Subcutaneous adipose tissue (tissue), 4 donors: ENCODE measurements around the gene SLC7A4. TPM values are rescaled to one million over a fixed set of nuclear protein-coding genes. Genes with fewer than 3 reads are reported as not detected.

ENCODE experiments used
- CTCF ChIP-seq: fragments of 450-650 bp; IDR thresholded peaks from one replicate; pipeline ENCODE4 v1.5.1; 2016; ENCODE audit warnings: low read depth, mild to moderate bottlenecking, control low read depth, antibody characterized with exemption, moderate library complexity
- total RNA-seq, 4 donors: library from RNA; depleted of rRNA; stranded (reverse); fragments of >200 nt; gene quantifications; one replicate each; pipeline ENCODE4 v1.1.0, GENCODE V29; 2016

SLC7A4 gene
- total RNA-seq, 4 donors from 2014 or later = 0.94 to 4.4 (median 2.1) TPM

DNA sequence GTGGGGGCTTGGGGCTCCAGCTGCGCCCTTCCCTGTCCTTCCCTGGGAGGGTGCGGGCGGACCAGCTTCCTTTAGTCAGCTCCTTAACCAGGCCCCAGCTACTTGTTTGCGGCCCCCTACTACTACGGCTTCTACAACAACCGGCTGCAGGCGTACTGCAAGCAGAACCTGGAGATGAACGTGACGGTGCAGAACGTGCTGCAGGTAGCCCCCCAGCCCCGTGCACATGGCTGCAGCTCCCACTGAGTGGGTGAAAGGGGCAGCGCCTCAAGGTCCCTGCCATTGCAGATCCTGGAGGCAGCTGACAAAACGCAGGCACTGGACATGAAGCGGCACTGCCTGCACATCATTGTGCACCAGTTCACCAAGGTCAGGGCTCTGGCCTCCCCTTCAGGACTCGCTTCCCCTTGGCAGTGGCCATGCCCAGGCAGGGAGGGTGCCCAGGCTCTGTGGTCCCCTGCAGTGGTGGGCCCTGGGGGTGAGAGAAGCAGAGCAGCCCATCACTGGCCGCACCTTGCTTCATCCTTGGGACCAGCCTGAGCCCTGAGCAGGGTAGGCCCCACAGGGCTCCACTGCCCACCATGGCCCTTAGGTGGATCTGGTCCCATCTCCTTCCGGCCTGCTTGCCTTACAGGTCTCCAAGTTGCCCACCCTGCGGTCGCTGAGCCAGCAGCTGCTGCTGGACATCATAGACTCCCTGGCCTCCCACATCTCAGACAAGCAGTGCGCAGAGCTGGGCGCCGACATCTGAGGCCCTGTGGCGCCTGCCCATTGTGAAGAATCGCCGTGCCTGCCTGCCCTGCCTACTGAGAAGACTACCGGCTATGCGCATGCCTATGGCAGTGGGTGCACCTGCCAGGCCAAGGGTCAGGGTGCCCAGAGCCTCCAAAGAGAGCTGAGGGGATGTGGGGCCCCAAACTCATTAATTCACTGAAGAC lies 35.5 kb downstream of the SLC7A4 start:
- no peak for TF ChIP-seq CTCF

DNA sequence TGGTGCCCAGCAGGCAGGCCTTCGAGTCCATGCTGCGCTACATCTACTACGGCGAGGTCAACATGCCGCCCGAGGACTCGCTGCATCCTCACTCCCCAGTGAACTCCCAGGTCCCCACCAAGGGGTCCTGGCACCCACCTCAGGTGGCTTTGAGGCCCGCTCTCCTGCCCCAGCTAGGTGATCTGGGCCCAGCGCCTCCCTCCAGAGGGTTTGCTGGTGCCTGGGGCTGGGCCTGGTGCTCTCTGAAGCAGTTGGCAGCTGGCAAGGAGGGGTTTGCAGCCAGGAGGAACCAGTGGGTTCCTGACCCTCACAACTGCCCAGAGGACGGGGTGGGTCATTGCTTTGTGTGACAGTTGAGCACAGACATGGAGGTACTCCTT lies 36.3 kb downstream of the SLC7A4 start:
- no peak for TF ChIP-seq CTCF

DNA sequence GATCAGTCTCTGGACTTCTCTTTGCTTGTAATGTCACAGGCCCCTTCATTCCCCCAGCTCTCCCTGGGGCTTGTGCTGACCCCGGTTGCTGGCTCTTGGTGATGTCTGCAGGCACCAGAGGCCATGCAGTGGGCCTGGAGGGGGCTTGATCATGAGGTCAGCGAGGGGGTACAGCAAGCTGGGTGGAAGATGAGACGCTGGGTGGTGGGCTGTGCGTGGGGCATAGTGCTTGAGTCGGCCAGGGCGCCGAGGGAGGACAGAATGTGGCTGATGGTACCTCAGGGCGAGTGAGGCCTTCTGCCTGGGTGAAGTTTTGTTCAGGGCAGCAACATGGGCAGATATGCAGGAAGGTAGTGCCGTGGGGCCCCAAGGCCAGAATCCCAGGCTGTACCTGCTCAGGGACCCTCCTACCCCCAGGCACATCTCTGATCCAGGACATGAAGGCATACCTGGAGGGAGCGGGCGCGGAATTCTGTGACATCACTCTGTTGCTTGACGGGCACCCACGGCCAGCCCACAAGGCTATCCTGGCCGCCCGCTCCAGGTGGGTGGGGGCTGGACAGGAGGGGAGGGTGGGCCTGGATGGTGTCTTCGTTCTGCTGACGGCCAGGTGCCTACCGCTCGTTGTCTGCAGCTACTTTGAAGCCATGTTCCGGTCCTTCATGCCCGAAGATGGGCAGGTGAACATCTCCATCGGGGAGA lies 36.9 kb downstream of the SLC7A4 start:
- TF ChIP-seq CTCF = no peak

DNA sequence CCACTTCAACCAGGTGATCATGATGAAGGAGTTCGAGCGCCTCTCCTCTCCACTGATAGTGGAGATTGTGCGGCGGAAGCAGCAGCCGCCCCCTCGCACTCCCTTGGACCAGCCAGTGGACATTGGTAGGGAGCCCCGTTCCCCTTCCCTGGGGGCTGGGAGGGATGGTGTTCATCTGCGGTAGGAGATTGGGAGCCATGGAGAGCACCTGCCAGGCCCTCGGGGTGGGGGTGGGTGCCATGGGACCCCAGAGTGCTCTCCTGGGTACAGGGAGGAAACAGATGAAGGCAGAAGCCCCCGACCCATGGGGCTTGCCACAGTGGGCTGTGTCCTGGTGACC lies 37.5 kb downstream of the SLC7A4 start:
- no peak for TF ChIP-seq CTCF

DNA sequence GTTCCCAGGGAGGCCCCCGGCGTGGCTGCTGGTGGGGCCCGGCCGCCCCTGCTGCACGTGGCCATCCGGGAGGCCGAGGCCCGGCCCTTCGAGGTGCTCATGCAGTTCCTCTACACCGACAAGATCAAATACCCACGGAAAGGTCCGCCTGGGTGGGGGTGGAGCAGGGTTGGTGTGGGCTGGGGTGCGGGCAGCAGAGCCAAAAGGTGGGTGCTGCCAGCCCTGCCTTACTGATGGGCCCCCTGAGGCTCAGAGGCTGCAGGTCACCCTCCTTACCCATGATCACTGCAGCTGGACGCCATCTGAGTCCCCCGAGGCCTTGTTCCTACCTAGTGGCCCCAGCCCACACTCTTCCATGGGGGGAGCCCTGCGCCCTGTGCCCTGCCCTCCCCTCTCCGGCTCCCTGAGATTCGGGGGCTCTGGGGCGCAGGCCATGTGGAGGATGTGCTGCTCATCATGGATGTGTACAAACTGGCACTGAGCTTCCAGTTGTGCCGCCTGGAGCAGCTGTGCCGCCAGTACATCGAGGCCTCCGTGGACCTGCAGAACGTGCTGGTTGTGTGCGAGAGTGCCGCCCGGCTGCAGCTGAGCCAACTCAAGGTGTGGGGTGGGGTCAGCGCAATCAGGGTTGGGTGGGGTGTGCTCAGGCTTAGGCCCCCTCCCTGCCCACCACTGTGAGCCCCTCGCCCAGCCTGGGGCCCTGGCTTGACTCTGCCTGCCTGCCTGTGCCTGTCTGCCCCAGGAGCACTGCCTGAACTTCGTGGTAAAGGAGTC lies 38.0 kb downstream of the SLC7A4 start:
- no peak for TF ChIP-seq CTCF

DNA sequence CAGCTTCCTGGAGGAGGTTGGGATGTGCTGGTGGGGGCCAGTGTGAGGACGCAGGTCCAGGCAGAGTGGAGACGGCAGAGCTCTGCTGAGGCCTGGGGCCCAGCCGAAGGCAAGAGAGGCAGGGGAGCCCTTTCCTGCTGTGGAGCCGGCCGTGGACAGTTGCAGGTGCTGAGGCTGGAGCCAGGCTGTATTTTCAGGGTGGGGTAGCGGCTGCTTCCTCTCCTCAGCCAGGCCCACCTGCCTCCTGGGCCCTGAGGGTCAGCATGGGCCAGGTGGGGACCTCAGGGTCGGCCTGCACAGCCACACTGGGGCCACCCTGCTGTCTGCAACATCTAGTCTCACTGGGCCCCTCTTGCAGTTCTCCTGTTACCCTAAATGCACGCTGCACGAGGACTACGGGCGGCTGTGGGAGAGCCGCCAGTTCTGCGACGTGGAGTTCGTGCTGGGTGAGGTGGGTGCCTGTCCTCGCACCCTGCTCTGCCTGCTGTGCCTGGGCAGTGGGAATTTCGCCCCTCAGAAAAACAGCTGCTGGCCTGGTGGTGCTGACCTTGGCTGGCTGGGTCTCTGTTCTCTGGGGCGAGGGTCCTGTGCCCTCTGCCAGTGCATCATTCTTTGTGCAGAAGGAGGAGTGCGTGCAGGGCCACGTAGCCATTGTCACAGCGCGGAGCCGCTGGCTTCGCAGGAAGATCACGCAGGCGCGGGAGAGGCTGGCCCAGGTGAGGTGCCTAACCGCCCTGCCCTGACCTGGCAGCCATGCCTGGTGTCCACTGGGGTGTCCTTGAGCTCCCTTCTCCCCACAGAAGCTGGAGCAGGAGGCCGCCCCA lies 38.8 kb downstream of the SLC7A4 start:
- TF ChIP-seq CTCF = no peak
